Right atrium auricular region (tissue), 2 donors: ENCODE measurements around the gene SPSB1. TPM values are rescaled to one million over a fixed set of nuclear protein-coding genes. Genes with fewer than 3 reads are reported as not detected.

Experiments
- DNase-seq: peaks from one replicate; pipeline ENCODE4 v3.0.0-alpha.2; 2019; ENCODE audit warnings: low spot score
- H3K27ac ChIP-seq, 2 donors: fragments of 200-600 bp; sonication (generic); 1 replicate in 1 of 2; 2 replicates in 1 of 2; pipeline ENCODE4 v1.5.1; 2016 to 2019
- H3K27me3 ChIP-seq, 2 donors: fragments of 200-600 bp; sonication (generic); one replicate each; pipeline versions ENCODE4 v1.5.1 to v1.6.0; 2017 to 2019
- H3K36me3 ChIP-seq: fragments of 200-600 bp; sonication (generic); one replicate; pipeline ENCODE4 v1.5.1; 2016
- H3K4me1 ChIP-seq, 2 donors: fragments of 200-600 bp; sonication (generic); one replicate each; pipeline versions ENCODE4 v1.5.1 to v1.6.0; 2017 to 2019
- H3K4me3 ChIP-seq, 2 donors: fragments of 200-600 bp; sonication (generic); 1 replicate in 1 of 2; 2 replicates in 1 of 2; pipeline ENCODE4 v1.5.1; 2017 to 2019; ENCODE audit warnings: mild to moderate bottlenecking in 1 of 2, moderate library complexity in 1 of 2
- H3K9me3 ChIP-seq, 2 donors: fragments of 200-600 bp; sonication (generic); one replicate each; pipeline ENCODE4 v1.5.1; 2019
- total RNA-seq, 2 donors: library from RNA; depleted of rRNA; stranded (reverse); fragments of >200 nt; gene quantifications; one replicate each; pipeline ENCODE4 v1.1.0, GENCODE V29; 2016
- TF ChIP-seq, protein P1 (sequence below), 2 donors: fragments of 200-600 bp; sonication (generic); IDR thresholded peaks; one replicate each; pipeline ENCODE4 v1.5.1; 2019; ENCODE audit warnings: antibody characterized with exemption in 2 of 2

Gene SPSB1
- total RNA-seq, 2 donors from 2014 or later: 20.1 to 20.8 TPM

DNA sequence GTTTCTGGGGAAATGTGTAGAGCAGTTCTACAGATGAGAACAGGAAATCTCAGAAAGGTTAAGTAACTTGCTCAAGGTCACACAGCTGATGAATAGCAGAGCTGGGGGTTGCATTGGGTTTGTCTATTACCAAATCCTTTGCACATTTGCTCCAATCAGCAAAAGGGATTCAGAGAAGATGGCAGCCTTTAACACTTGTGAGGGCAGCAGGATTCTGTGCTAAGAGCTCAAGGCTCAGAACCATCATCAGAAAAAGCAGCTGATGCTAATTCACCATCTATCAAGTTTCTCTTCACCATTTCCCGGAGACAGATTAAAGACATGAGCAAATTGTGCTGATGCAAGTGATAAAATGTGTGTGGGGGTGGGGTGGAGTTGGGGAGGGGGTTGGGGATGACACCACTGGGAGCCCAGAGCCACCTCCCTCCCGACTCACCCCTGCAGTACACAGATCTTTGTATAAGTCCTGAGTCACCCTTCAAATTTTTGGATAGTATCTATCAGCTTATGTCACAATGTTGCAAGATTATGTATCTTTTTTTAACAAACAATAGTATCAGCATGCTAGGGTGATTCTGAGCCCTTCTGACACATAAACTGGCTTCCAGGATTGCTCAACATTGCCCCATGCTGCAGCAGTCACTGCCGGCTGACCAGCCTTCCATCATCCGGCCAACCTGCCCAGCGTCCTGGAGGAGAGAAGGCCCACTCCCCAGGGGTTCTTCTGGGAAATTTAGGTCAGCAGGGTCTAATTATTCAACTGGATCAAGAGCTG is 2.8 kb upstream of the SPSB1 start:
- Histone ChIP-seq H3K4me1 (peaks cover 0 to 39% of the 10 kb centered on the region in 2 donors), H3K27ac (peak overlapping the region; percentile 88 to 90), H3K36me3 (no peaks in the 10 kb centered on the region), H3K4me3 (no peak overlapping the region), H3K27me3 (no peaks in the 10 kb centered on the region), H3K9me3 (peaks cover 0 to 45% of the 10 kb centered on the region in 2 donors)
- peak; percentile 89 for DNase-seq
- TF ChIP-seq, protein P1, sequence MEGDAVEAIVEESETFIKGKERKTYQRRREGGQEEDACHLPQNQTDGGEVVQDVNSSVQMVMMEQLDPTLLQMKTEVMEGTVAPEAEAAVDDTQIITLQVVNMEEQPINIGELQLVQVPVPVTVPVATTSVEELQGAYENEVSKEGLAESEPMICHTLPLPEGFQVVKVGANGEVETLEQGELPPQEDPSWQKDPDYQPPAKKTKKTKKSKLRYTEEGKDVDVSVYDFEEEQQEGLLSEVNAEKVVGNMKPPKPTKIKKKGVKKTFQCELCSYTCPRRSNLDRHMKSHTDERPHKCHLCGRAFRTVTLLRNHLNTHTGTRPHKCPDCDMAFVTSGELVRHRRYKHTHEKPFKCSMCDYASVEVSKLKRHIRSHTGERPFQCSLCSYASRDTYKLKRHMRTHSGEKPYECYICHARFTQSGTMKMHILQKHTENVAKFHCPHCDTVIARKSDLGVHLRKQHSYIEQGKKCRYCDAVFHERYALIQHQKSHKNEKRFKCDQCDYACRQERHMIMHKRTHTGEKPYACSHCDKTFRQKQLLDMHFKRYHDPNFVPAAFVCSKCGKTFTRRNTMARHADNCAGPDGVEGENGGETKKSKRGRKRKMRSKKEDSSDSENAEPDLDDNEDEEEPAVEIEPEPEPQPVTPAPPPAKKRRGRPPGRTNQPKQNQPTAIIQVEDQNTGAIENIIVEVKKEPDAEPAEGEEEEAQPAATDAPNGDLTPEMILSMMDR (IDR thresholded peaks at IDR 0.05): no peak

DNA sequence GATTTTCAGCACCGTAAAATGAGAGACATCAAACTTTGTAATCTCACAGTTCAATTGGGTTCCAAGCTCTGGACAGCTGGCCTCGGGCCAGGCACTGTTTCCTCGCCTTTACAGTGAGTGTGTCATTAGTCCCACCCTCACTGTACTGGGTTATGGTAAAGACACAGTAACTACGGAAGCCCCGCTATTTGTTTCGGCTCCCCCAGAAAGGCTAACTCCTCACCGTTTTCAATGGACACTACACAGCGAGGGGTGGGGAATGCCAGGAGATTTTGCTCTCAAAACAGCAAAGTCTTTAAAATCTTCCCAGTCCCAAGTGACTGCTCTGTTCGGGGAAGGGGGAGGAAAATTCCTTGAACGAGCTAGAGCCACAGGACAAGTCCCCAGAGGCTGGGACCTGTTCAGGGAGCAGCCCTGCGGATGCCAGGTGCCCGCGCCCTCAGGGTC is 757 bp upstream of the SPSB1 start:
- Histone ChIP-seq H3K27ac (peak overlapping the region; percentile 88 to 90), H3K4me3 (peak overlapping the region; percentile 94 to 95), H3K36me3 (no peaks in the 10 kb centered on the region), H3K27me3 (no peaks in the 10 kb centered on the region), H3K4me1 (peaks cover 0 to 56% of the 10 kb centered on the region in 2 donors), H3K9me3 (peaks cover 0 to 25% of the 10 kb centered on the region in 2 donors)
- TF ChIP-seq, protein P1 (IDR thresholded peaks at IDR 0.05): no peak
- no peak for DNase-seq

DNA sequence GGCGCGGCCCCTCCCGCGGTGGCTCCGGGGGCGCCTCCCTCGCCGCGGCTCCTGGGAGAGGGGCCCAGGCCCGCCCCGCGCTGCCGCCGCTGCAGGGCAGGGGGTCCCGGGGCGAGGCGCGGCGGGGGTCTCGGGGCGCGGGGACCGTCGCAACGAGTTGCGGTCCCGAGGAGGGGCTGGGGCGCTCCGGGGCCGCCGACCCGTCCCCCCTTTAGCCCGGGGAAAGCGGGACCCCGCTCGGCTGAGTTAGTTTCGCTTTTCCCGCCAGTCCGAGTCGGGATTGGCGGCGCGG is 493 bp downstream of the SPSB1 start:
- Histone ChIP-seq H3K4me3 (peak overlapping the region; percentile 94 to 95), H3K9me3 (peaks cover 0 to 12% of the 10 kb centered on the region in 2 donors), H3K4me1 (peaks cover 0 to 63% of the 10 kb centered on the region in 2 donors), H3K27ac (peak overlapping the region; percentile 88 to 90), H3K36me3 (no peaks in the 10 kb centered on the region), H3K27me3 (no peaks in the 10 kb centered on the region)
- DNase-seq: no peak
- TF ChIP-seq, protein P1 (IDR thresholded peaks at IDR 0.05): no peak

- TF ChIP-seq, protein P1 (IDR thresholded peaks at IDR 0.05): peak in 1 of 2 donors; percentile 12
- Histone ChIP-seq H3K27me3 (no peaks in the 10 kb centered on the region), H3K36me3 (no peaks in the 10 kb centered on the region), H3K4me1 (peaks cover 0 to 63% of the 10 kb centered on the region in 2 donors), H3K9me3 (peaks cover 0 to 6% of the 10 kb centered on the region in 2 donors), H3K4me3 (peak overlapping the region; percentile 94 to 95), H3K27ac (peak overlapping the region; percentile 88 to 90)
- DNase-seq: no peak
Measured at GRCh38 chr1:9293533-9294404, 1.1 kb downstream of the SPSB1 start.

GRCh38 chr1:9294405-9294773 is 1.7 kb downstream of the SPSB1 start:
- Histone ChIP-seq H3K36me3 (no peaks in the 10 kb centered on the region), H3K9me3 (peaks cover 0 to under 1% of the 10 kb centered on the region in 2 donors), H3K4me3 (peak overlapping the region; percentile 94 to 95), H3K4me1 (peaks cover 0 to 62% of the 10 kb centered on the region in 2 donors), H3K27me3 (no peaks in the 10 kb centered on the region), H3K27ac (peak overlapping the region; percentile 88 to 90)
- DNase-seq: no peak
- TF ChIP-seq, protein P1 (IDR thresholded peaks at IDR 0.05): no peak
